ENCODE data around the gene ALDH5A1.

DNA sequence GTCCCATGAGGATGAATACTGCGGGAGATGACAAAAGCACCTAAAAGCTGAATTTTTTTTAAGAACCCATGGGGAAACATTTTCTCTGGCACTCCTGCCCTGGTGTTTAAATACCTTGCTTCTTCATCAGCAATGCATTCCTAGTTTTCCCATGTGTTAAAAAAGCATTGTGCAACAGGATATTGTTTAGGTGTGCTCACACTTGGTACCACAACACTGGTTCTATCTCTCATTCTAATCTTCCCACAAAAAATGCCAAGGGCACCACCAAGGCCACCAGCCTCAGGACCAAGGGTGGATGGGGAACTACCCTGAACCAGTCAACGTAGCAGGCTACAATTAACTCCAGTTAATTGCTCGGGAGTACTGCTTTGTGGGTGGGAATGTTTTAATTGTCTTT, 50.9 kb downstream of the ALDH5A1 start:
- TF ChIP-seq POU6F1 (CRISPR knock-in tag; IDR thresholded peaks at IDR 0.05; ENCODE audit: borderline replicate concordance, low read depth) (no peak), TOX (CRISPR knock-in tag; IDR thresholded peaks at IDR 0.05; ENCODE audit: borderline replicate concordance) (no peak), ZNF565 (CRISPR knock-in tag; conservative IDR thresholded peaks at IDR 0.05; ENCODE audit: low read depth) (no peak), ZFP3 (CRISPR knock-in tag; IDR thresholded peaks at IDR 0.05) (no peak), PPARA (CRISPR knock-in tag; IDR thresholded peaks at IDR 0.05; ENCODE audit: borderline replicate concordance) (no peak), TSHZ2 (CRISPR knock-in tag; IDR thresholded peaks at IDR 0.05) (no peak), ZNF70 (CRISPR knock-in tag; IDR thresholded peaks at IDR 0.05) (no peak), RARB (CRISPR knock-in tag; IDR thresholded peaks at IDR 0.05) (no peak), GLIS3 (CRISPR knock-in tag; IDR thresholded peaks at IDR 0.05) (no peak), ZFP30 (CRISPR knock-in tag; IDR thresholded peaks at IDR 0.05) (no peak), CSDC2 (CRISPR knock-in tag; IDR thresholded peaks at IDR 0.05) (no peak), ARNTL (CRISPR knock-in tag; IDR thresholded peaks at IDR 0.05; ENCODE audit: borderline replicate concordance, low read depth) (no peak), ZC3H10 (CRISPR knock-in tag; IDR thresholded peaks at IDR 0.05) (no peak)
- TF ChIP-seq, protein P1, sequence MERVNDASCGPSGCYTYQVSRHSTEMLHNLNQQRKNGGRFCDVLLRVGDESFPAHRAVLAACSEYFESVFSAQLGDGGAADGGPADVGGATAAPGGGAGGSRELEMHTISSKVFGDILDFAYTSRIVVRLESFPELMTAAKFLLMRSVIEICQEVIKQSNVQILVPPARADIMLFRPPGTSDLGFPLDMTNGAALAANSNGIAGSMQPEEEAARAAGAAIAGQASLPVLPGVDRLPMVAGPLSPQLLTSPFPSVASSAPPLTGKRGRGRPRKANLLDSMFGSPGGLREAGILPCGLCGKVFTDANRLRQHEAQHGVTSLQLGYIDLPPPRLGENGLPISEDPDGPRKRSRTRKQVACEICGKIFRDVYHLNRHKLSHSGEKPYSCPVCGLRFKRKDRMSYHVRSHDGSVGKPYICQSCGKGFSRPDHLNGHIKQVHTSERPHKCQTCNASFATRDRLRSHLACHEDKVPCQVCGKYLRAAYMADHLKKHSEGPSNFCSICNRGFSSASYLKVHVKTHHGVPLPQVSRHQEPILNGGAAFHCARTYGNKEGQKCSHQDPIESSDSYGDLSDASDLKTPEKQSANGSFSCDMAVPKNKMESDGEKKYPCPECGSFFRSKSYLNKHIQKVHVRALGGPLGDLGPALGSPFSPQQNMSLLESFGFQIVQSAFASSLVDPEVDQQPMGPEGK (CRISPR knock-in tag; IDR thresholded peaks at IDR 0.05; ENCODE audit: borderline replicate concordance): no peak

Data from SK-N-SH treated with all-trans-retinoic acid at 6 μM for 48 hours (cell line).